Lower leg skin (tissue), 3 donors: Measurements from ENCODE around the gene RMI2.

ENCODE experiments used
- CTCF ChIP-seq, 3 donors: fragments of 450-650 bp; IDR thresholded peaks; one replicate each; pipeline ENCODE4 v1.5.1; 2016; ENCODE audit warnings: antibody characterized with exemption in 3 of 3, mild to moderate bottlenecking in 3 of 3, moderate library complexity in 2 of 3
- POLR2A ChIP-seq, 2 donors: fragments of 450-650 bp; IDR thresholded peaks; one replicate each; pipeline ENCODE4 v1.6.1; 2016 to 2017; ENCODE audit warnings: antibody characterized with exemption in 2 of 2, mild to moderate bottlenecking in 1 of 2, moderate library complexity in 1 of 2

GRCh38 chr16:11299865-11300559 lies 45.2 kb upstream of the RMI2 start:
- TF ChIP-seq CTCF (IDR thresholded peaks at IDR 0.05): no peak
- no peak for TF ChIP-seq POLR2A (IDR thresholded peaks at IDR 0.05)
